KG1 (cell line): ENCODE measurements around the gene TRNT1.
A peak's percentile ranks its signal among the peaks of the same experiment; 100 is the strongest.

ENCODE experiments used
- DNase-seq: peaks from one replicate; lab custom pipeline; 2025; lab: John Stamatoyannopoulos, UW

Gene TRNT1

DNA sequence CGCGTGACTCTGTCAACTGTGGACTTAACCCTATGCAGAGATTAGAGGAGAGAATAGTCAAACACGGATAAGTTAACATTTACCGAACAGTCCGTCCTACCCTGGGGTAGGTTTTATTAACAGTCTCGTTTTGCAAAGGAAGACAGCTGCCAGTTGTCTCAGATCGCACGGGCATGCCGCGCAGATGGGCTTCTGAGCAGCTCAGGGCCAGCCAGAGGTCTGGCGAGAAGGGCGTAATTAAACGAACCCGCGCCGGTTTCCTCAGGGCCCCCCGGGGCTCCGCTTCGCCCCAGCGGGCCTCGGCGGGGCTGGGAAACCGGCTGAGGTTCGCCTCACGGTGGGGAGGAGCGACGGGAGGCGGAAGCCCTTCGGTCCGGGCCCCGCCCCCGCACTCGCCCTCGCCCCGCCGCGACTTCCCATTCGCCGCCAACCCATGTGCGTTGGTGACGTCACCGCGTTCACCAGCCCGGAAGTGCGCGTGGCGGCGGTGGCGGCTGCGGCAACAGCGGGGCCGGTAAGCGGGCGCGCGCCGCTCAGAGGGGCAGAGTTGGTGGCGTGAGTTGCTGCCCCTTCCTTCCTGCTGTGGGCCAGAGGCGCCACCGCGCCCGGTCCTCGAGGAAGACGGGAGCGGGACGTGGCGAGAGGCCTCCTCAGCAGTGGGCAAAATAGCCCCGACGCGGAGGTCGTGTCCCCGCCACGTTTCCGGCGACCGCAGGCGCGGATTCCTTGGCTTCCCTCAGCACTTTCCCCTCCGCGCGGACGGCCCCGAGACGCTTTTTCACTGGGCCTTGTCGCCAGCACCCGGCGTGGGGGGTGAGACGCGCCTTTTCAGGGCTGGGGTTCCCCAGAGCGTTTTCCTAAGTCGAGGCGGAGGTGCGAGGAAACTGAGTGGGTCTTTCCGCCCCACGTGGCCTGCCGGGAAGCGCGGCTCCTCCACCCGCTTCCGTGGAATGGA, at the start of gene TRNT1:
Gene TRNT1, plus strand, starts transcription at position 464 of the 955 bp plus-strand sequence. CDS start 2,101 bp downstream, outside the sequence.
- peak; percentile 83 for DNase-seq

GRCh38 chr3:3080309-3080708, 46.4 kb upstream of the TRNT1 start:
- no peak for DNase-seq

DNA sequence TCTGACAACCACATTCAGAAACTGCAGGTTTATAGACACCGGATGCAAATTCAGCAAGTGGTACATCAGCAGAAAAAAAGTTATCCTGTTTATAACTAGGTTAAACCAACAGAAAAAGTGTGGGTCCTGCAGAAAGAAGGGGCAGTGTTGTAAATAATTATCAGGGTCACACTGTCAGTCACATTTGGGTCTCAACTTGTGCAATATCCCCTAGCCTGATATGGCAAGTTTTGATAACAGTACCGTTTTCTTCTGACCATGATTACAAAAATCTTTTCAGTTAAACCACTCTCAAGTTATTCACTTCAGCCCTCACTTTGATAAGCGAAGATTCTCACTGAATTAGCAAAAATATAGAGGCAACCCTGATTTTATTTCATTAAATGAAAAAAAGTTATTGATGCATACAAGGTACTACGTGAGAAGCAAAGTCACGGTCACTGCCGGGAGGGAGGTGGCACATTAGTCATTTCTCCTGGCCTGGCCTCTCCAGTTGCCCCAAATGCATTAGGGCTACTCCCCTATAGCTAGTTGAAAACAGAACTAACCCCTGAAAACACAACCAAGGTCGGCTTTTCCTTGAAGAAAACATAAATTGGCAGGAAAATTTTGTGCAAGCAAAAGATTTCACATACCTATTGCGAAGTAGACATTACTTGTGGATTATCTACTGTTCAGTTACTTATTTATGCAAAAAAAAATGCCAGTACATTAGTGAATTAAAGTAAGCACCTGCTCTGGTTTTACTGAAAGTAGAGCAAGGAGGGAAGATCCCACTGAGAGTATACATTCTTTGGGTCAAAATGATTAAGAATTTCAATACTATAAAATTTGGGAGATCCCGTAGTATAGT, 45.1 kb upstream of the TRNT1 start:
- no peak for DNase-seq

DNA sequence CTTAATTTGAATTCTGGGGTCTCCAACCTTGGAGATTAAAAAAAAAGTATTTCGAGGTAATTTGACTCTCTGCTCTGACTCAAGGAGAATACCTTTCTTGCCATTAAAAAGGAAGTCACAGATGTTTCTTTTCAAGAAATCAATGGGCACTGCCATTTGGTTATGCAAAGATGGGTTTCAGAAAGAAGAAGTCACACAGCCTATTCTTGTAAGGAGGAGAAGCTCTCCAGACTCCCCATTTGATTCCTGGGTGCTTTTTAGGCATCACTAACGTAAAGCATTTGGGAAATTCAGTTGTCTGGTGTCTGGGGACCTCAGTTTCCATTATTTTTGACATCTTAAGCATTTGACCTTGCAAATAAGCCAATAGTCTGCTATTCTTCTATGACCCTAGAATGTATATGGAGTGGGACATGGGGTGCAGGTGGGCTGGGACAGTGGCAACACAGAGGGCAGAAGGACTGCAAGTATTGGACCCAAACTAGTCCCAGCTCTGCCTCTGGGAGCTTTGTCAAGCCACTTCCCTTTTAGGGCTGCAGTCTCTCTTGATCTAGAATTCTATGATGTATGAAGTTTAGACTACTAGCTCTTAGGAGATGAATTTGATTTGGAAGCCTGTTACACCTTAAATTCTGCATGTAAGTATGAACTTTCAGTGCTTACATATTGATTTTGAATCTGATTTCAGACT, 44.4 kb upstream of the TRNT1 start:
- no peak for DNase-seq

DNA sequence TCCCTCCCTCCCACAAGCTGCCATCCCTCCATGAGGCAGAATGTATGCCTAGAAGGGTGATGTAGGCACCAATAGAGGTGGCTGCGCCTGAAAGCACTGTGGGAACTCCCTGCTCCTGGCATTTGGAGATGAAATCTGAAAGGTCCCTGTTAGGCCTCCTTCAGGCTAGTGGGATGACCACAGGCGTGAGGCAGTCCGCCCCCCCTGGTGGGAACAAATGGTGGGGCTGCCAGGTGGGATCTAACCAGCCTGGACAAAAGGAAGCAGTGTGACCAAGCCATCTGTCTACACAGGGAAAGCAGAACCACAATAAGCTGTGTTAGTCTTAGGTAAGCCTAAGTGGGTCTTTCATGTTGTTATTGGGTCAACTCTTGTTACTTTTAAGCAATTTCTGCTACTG, 41.9 kb upstream of the TRNT1 start:
- DNase-seq = no peak

- no peak for DNase-seq
Observed at GRCh38 chr3:3085782-3086181, 41.0 kb upstream of the TRNT1 start.

DNA sequence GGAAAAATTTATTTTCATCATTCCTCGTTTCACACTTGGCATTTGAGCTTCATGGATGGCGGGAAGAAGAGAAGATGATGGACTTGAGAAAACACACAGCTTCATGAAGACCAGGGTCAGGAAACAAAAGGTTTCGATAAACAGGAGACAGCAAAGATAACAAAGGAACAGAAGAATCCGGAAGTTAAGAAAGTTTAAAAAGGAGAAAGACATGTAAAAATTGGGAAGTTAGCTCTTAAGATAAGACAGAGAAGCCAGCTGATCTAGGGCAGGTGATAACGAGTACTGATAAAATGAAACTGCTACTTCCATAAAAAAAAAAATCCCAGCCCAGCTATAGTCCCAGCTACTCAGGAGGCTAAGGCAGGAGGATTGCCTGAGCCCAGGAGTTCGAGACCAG, 40.5 kb upstream of the TRNT1 start:
- DNase-seq = no peak

DNA sequence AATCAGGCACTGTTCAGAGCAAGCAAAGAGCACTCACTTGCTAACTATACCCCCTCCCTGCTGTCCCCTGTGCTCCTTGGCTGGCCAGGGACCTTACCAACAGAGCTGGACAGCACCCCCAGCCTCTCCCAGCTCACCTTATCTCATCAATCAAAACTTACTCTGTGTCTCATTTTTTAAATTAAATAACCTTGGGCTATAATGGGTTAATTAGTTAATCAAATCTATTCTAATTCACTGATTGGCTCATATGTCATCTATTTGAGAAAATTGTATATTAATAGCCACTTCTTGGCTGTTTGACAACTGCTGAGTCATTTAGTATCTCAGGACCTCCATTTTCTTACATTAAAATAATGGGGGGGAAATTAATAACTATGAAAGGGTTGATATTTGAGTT, 39.5 kb upstream of the TRNT1 start:
- no peak for DNase-seq

DNA sequence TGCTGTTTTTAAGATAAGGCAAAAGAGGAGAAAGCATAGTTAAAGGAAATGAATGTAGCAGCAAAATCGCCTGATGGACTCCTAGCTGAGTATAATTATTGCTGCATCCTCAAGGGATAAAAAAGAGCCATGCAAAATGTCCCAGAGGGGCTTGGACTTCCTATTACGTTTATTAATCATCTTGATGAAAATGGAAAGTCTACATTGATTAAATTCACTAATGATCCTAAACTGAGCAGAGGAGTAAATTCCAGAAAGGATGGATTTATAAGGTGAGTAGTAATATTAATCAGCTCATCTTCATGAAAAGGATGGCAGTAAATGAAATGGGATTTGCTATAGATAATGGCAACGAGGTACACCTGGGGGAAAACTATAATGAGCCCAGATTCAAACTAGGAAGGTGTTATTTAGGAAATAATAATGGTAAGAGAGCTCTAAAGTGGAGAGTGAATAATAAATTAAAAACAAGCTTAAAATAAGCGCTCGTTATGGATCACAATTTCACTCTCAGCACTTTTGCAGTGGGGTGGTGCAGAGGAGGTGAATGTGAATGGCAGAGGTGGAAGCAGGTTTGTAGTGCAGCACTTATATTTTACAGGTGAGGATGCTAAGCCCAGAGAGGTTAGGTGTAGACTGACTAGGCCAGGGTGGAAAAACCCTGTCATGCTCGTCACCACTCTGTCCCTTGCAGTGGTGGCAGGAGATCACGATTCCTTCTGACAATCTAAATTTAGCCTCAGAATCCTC, 38.8 kb upstream of the TRNT1 start:
- DNase-seq = no peak

GRCh38 chr3:3089017-3089416, 37.7 kb upstream of the TRNT1 start:
- DNase-seq = no peak

GRCh38 chr3:3097958-3098357, 28.8 kb upstream of the TRNT1 start:
- no peak for DNase-seq

DNA sequence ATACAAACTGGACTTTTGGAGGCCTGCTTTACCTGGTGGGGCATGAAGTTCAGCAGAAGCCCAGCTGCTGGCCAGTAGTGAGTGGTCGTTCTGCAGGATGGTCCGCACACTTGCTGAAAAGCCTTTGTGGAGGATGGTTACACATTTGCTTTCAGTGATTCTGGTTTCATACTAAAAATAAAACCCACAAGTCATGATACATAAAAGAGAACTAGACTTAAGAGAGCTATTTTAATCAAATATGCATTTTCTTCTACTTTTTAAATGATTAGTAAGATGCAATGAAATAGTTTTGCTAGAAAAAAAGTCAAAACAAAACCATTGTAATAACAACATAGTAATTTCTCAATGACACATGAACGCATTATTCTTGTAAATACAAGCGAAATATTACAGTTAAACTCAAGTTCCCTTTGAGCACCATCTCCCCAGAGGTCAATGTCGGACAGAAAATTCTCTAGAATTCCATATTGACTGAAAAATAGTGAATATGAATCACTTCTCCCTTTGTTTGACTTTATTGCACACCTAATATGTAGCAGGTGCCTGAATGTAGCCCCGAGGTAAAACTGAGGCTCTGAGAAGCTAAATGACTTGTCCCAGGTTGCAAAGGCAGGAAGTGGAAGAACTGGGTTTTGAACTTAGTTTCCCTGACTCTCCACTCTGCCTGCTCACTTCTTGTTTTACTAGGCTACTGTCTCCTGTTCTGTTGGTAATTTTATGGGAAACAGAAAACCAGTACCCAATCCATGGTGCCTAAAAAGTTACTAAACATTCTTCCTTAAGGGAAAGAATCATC, 24.9 kb upstream of the TRNT1 start:
- no peak for DNase-seq

DNA sequence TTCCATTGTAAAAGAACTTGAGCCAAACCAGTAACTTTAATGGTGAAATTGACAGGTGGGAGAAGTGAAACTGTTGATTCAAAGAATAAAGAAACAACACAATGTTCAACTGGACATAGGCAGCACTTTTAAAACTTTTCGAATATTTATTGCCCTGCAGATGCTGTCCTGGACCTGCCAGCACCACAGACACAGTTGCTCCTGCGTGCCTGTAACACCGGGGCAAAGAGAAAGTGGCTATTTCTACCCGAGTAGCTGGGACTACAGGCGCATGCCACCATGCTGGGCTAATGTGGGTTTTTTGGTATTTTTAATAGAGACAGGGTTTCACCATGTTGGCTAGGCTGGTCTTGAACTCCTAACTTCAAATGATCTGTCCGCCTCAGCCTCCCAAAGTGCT, 24.0 kb upstream of the TRNT1 start:
- no peak for DNase-seq

DNA sequence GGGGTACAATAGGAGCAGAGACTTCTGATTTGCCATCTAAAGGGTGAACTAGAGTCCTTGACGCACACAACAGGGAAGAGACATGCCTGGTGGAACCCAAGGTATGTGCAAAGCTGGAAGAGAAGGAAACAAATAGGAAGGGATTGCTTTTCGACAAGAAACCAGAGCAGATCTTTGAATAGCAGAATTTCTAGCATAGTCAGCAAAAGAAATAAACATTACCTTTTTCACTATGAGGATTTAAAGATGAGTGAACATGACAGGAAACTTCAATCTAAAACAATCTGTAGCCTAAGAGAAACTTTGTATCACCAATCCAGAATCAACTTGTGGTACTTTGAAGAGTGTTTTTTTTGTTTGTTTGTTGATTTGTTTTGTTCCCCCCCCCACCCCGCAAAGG, 21.5 kb upstream of the TRNT1 start:
- DNase-seq = no peak

GRCh38 chr3:3105815-3106214, 20.9 kb upstream of the TRNT1 start:
- no peak for DNase-seq

DNA sequence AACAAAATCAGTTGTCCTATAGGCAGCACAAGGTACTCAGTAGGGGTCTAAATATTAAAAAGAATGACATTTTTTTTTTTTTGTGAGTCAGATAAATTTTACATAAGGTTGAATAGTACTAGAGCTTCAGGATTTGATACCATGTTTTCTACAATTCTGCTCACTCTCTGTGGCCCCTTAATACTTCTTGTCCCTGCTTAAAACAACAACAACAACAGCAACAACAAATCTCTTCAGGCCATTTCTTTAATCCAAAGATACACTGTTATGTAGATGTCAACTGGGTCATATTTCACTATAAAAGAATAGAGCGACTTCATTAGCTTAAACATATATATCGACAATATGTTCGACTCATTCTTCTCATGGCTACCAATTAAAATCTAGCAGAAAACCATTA, 19.6 kb upstream of the TRNT1 start:
- DNase-seq = no peak

DNA sequence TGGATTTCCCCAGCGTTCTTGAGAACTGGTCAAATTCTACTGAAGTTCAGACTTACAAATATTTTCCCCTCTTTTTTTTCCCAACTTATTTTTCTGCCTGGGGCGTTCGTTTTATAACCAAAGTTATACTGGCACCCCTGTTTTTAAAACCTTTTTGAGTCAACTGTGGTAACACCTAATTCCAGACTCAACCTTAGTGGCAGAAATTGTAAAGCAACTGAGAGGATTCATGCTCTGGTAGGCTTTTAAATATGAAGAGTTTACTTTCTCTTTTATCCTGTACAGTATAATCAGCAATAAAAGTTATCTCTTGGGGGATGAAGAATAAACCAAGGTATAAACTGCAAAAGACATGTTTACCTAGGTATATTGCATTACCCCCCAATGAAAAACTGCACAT, 18.9 kb upstream of the TRNT1 start:
- no peak for DNase-seq

DNA sequence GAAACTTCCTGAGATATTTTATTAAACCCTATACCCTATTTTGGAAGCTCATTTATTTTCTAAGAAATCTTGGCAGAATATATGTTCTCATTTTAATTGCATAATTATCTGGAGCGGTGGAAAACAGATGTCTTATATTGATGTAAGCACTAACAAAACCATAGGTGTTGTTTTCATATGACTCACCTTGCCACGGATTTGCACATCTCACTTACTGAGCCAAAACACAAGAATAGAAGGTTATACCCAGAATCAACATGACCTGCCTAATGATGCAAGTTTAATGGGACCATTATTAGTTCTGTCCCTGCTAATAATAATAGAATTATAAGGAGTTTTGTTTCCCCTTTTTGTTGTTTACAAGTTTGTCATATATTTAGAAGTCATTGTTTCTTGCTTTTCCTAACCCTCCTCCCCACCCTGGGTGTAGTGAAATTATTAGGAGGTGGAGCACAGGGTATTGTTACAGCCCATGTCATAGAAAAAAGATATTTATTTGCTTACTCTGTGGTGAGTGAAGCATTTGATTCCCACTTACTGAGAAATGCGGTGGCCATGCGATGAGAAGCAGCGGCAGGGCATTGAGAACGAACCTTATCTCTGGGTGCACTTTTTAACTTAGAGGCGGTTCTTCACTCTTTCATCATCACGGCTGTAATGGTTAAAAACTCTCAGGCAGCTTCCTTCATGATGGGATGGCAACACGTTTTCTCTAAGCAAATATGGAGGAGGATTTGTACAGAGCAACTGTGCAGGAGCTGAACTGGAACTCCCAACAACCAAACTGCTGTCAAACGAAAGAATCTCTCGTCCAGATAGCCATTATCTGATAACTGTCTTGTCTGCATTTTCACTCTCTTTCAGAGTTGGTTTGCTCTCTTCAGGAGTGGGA, 17.1 kb upstream of the TRNT1 start:
- no peak for DNase-seq

DNA sequence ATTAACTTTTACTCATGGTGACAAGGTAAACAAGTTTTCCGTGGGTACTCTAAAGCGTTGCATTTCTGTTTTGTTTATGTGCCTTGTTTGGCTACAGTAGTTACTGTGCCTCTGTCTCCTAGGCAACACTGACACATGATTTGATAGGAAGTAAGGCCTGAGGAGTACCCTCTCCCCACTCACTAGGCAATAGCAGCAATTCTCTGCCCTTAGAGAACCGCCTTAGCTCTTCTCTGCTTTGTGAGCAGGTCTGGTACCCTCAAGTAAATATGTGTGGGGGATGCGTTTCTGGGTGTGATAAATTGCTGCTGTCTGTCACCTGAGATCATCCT, 16.5 kb upstream of the TRNT1 start, which contains the start of gene IL5RA:
Gene IL5RA, minus strand, starts transcription at position 76 of the 332 bp plus-strand sequence. CDS start 5,390 bp downstream, outside the sequence.
- DNase-seq = no peak
